Islet of Langerhans (tissue), 1 donor: ENCODE results near the gene SLC29A1.

Source experiments
- FAIRE-seq: peaks from one replicate; lab custom pipeline; 2011; peaks lifted over from hg19 to GRCh38; lab: Jason Lieb, UNC

Gene SLC29A1

GRCh38 chr6:44269178-44269920 lies 46.0 kb downstream of the SLC29A1 start:
- no peak for FAIRE-seq

- no peak for FAIRE-seq
Measured at GRCh38 chr6:44269921-44270525, 46.6 kb downstream of the SLC29A1 start, which contains the start of gene TMEM151B. TSS of gene TMEM151B (plus strand) at chr6:44270450. CDS start at chr6:44270743, 293 bp downstream.

GRCh38 chr6:44270526-44271405 lies 47.4 kb downstream of the SLC29A1 start:
- no peak for FAIRE-seq

GRCh38 chr6:44271406-44271723 lies 48.0 kb downstream of the SLC29A1 start:
- no peak for FAIRE-seq

GRCh38 chr6:44271914-44272313 lies 48.5 kb downstream of the SLC29A1 start:
- FAIRE-seq, result no peak

GRCh38 chr6:44272529-44272928 lies 49.1 kb downstream of the SLC29A1 start:
- FAIRE-seq, result no peak

GRCh38 chr6:44272999-44273566 lies 49.7 kb downstream of the SLC29A1 start:
- FAIRE-seq, result no peak

GRCh38 chr6:44273617-44274016 lies 50.2 kb downstream of the SLC29A1 start:
- no peak for FAIRE-seq

GRCh38 chr6:44275271-44275748 lies 51.9 kb downstream of the SLC29A1 start:
- no peak for FAIRE-seq

GRCh38 chr6:44275749-44276648 lies 52.6 kb downstream of the SLC29A1 start:
- no peak for FAIRE-seq

- FAIRE-seq, result no peak
Measured at GRCh38 chr6:44276667-44277640, 53.6 kb downstream of the SLC29A1 start.

GRCh38 chr6:44277763-44278162 lies 54.4 kb downstream of the SLC29A1 start:
- FAIRE-seq, result no peak

- no peak for FAIRE-seq
Measured at GRCh38 chr6:44278315-44278714, 54.9 kb downstream of the SLC29A1 start.

- no peak for FAIRE-seq
Measured at GRCh38 chr6:44278774-44279697, 55.6 kb downstream of the SLC29A1 start.
